Kidney epithelial cell (primary cell): ENCODE measurements around the gene ITPR1. TPM values are rescaled to one million over a fixed set of nuclear protein-coding genes. Genes with fewer than 3 reads are reported as not detected.

ENCODE experiments used
- DNase-seq: peaks from one replicate; pipeline ENCODE4 v3.0.0-alpha.2; 2010; ENCODE audit warnings: low read depth
- H3K27me3 ChIP-seq: 2 replicates; pipeline ENCODE4 v1.6.0; 2011; ENCODE audit warnings: low read length; ENCODE audit not compliant: control insufficient read depth, insufficient read depth
- H3K36me3 ChIP-seq: 2 replicates; pipeline ENCODE4 v1.5.1; 2011; ENCODE audit warnings: low read length; ENCODE audit not compliant: control insufficient read depth, insufficient read depth
- H3K4me3 ChIP-seq: 2 replicates; pipeline ENCODE4 v1.5.1; 2011; ENCODE audit warnings: low read depth, mild to moderate bottlenecking, control low read depth, low read length
- CTCF ChIP-seq: IDR thresholded peaks from 2 replicates; pipeline ENCODE4 v1.5.1; 2011; ENCODE audit warnings: mild to moderate bottlenecking, moderate library complexity, low read length, control low read depth, inconsistent platforms; ENCODE audit not compliant: insufficient read depth, poor library complexity, severe bottlenecking
- total RNA-seq: library from RNA; depleted of rRNA; stranded (reverse); fragments of >200 nt; gene quantifications from 2 replicates; pipeline ENCODE4 v1.2.3, GENCODE V29; 2015

The ITPR1 gene
- total RNA-seq, 1 donor from 2014 or later, result 8.9 TPM

DNA sequence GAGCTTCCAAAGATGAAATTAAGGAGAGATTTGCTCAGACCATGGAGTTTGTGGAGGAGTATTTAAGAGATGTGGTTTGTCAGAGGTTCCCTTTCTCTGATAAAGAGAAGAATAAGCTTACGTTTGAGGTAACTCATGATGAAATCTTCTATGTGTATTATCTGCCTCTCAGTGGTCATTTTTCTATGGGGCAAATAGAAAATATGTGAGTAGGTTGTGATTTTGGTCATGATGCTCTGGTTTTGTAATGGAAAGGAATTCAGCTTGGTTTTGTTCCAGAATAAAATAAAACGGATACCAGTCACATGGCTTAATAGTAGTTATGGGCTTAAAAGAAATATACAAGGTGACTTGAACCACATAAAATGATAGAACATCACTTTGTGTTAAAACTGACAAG, 181.1 kb downstream of the ITPR1 start:
- no peak overlapping the region for H3K4me3 ChIP-seq
- TF ChIP-seq CTCF, result no peak
- H3K36me3 ChIP-seq, result no peaks in the 10 kb centered on the region
- H3K27me3 ChIP-seq, result no peaks in the 10 kb centered on the region
- no peak for DNase-seq

DNA sequence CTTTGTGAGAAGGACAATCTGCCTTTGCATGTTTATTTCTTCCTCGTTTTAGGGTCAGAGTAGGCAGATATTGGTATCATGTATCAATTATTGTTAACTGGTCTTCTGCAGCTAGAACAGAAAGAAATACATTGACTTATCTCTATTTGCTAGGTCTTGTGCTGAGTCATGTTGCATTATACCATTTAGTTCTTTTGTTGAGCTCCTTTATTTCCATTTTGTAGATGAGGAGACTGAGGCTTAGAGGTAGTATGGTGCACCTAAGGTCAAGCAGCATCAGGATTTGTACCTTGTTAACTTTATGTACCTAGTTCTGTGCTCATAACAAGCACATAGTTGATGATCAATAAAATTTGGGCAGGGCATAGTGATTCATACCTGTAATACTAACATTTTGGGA, 182.6 kb downstream of the ITPR1 start:
- TF ChIP-seq CTCF, result no peak
- Histone ChIP-seq H3K27me3 (no peaks in the 10 kb centered on the region), H3K4me3 (no peak overlapping the region), H3K36me3 (no peaks in the 10 kb centered on the region)
- no peak for DNase-seq

DNA sequence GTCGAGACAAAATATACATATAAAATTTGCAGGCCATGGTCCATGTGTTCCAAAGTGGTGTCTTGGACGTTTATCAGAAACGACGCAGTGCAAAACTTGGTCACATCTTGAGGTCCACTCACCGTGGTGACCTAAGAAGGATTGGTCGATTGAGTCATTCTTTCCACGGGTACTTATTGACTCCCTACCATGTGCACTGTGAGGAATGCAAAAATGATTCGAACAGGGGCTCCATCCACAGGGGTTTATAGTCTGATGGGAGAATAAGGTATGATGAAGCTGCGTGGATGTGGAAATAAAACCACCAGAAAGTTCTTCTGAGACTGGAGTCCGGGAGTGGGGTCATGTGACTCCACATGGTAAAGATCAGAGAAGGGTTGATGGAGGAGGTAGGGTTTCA, 185.2 kb downstream of the ITPR1 start:
- Histone ChIP-seq H3K27me3 (no peaks in the 10 kb centered on the region), H3K36me3 (no peaks in the 10 kb centered on the region), H3K4me3 (no peak overlapping the region)
- DNase-seq, result no peak
- no peak for TF ChIP-seq CTCF

- no peaks in the 10 kb centered on the region for H3K36me3 ChIP-seq
- no peak overlapping the region for H3K4me3 ChIP-seq
- no peak for DNase-seq
- TF ChIP-seq CTCF, result no peak
- no peaks in the 10 kb centered on the region for H3K27me3 ChIP-seq
Observed at GRCh38 chr3:4680227-4680691, 187.1 kb downstream of the ITPR1 start.

DNA sequence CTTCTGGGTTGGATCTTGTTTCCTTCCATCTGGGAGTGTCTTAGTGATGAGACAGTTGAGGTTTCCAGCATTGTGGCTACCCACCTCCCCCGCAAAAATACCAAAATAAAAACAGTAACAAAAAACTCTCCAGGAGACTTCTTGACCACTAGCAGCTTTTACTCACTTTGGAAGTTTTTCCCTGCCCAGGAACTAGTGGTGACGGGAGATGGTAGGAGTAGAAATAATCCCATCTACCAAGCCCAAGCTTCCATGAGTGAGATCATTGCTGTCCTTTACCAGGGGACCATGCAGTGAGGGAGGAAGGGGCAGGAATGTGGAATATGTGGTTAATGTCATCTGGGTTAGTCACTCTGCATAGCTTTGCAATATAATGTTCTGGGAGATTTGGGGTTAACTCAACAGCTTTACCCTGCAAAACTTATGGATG, 187.7 kb downstream of the ITPR1 start:
- no peak overlapping the region for H3K4me3 ChIP-seq
- DNase-seq, result peak; percentile 55
- H3K27me3 ChIP-seq, result no peaks in the 10 kb centered on the region
- TF ChIP-seq CTCF, result no peak
- H3K36me3 ChIP-seq, result no peaks in the 10 kb centered on the region

GRCh38 chr3:4681301-4681700, 188.2 kb downstream of the ITPR1 start:
- DNase-seq, result no peak
- no peak for TF ChIP-seq CTCF
- no peak overlapping the region for H3K4me3 ChIP-seq
- H3K36me3 ChIP-seq, result no peaks in the 10 kb centered on the region
- H3K27me3 ChIP-seq, result no peaks in the 10 kb centered on the region
